Mesendoderm (in vitro differentiated cells): ENCODE results near the gene MYO18B.

Experiments
- DNase-seq: peaks from one replicate; pipeline ENCODE4 v3.0.0; 2013
- H2AK5ac ChIP-seq: 2 replicates; pipeline ENCODE4 v1.6.1; 2013; ENCODE audit warnings: low read length, inconsistent platforms
- H2BK120ac ChIP-seq: 2 replicates; pipeline ENCODE4 v1.6.1; 2013; ENCODE audit warnings: low read depth, mild to moderate bottlenecking, low read length, moderate library complexity, mixed read lengths
- H2BK15ac ChIP-seq: replicated peaks from 2 replicates; pipeline ENCODE4 v1.6.1; 2013; ENCODE audit warnings: low read depth, mild to moderate bottlenecking, moderate library complexity
- H2BK5ac ChIP-seq: 2 replicates; pipeline ENCODE4 v1.6.1; 2013; ENCODE audit warnings: low read length, inconsistent platforms
- H3K18ac ChIP-seq: 2 replicates; pipeline ENCODE4 v1.6.1; 2013; ENCODE audit warnings: mild to moderate bottlenecking, low read length, mixed read lengths
- H3K23ac ChIP-seq: one replicate; pipeline ENCODE4 v1.6.1; 2013; ENCODE audit warnings: low read length
- H3K27ac ChIP-seq: 2 replicates; pipeline ENCODE4 v1.5.1; 2013; ENCODE audit warnings: low read depth, mild to moderate bottlenecking, inconsistent platforms, low read length, moderate library complexity
- H3K27me3 ChIP-seq: 2 replicates; pipeline ENCODE4 v1.6.1; 2013; ENCODE audit warnings: low read length, control low read depth, mild to moderate bottlenecking, inconsistent platforms; ENCODE audit not compliant: insufficient read depth, poor library complexity
- H3K36me3 ChIP-seq: 2 replicates; pipeline ENCODE4 v1.6.1; 2013; ENCODE audit warnings: low read length, inconsistent platforms; ENCODE audit not compliant: control insufficient read depth, insufficient read depth
- H3K4ac ChIP-seq: one replicate; pipeline ENCODE4 v1.6.1; 2013; ENCODE audit warnings: low read depth, mild to moderate bottlenecking, low read length, moderate library complexity
- H3K4me1 ChIP-seq: 2 replicates; pipeline ENCODE4 v1.6.1; 2013; ENCODE audit warnings: low read depth, low read length, inconsistent platforms; ENCODE audit not compliant: control insufficient read depth
- H3K4me2 ChIP-seq: 2 replicates; pipeline ENCODE4 v1.6.1; 2013; ENCODE audit warnings: low read length
- H3K4me3 ChIP-seq: 2 replicates; pipeline ENCODE4 v1.5.1; 2013; ENCODE audit warnings: mild to moderate bottlenecking, low read length
- H3K56ac ChIP-seq: one replicate; pipeline ENCODE4 v1.6.1; 2013; ENCODE audit warnings: low read length
- H3K79me1 ChIP-seq: 2 replicates; pipeline ENCODE4 v1.6.1; 2013; ENCODE audit warnings: low read length, inconsistent platforms
- H3K79me2 ChIP-seq: 2 replicates; pipeline ENCODE4 v1.6.1; 2013; ENCODE audit warnings: mild to moderate bottlenecking, low read length; ENCODE audit not compliant: control insufficient read depth, insufficient read depth
- H3K9ac ChIP-seq: 2 replicates; pipeline ENCODE4 v1.6.1; 2013; ENCODE audit warnings: low read length, inconsistent platforms
- H4K5ac ChIP-seq: one replicate; pipeline ENCODE4 v1.6.1; 2013; ENCODE audit warnings: low read length
- H4K8ac ChIP-seq: one replicate; pipeline ENCODE4 v1.6.1; 2013; ENCODE audit warnings: low read depth, mild to moderate bottlenecking, control low read depth, low read length, moderate library complexity
- WGBS: extraction: QIAGEN DNeasy Blood & Tissue Kit; methylation state at CpG from one replicate; pipeline ENCODE4 v1.1.7; 2013; ENCODE audit warnings: low lambda C conversion rate, missing lambda C conversion rate; ENCODE audit not compliant: insufficient coverage; ENCODE audit errors: extremely low coverage; 5-methylcytosine and 5-hydroxymethylcytosine counted together

MYO18B gene

DNA sequence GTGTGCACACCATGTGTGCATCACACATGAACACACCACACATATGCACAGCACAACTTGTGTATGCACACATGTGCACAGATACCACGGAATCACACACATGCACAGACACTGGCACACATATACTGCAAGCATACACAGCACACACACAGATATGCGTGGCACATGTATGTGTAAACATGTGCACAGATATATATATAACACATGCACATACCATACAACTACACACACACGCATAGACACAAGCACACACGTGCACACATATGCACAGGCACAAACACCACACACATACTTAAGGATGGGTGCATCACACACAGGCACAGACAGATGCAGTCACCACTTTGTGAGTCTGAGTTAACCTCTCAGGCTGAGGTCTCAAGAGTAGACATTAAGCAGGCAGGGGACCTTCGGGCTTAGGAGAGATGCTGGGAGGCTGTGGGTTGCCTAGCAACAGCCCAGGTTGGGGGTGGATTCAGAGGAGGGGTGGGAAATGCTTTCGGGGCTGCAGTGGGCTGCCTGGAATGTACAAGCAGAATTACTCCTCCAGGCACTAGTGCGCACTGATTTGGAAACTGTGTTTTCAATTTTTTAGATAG lies 82.9 kb downstream of the MYO18B start:
- Histone ChIP-seq H4K5ac (no peak overlapping the region), H3K79me1 (no peaks in the 10 kb centered on the region), H3K36me3 (no peaks in the 10 kb centered on the region), H3K79me2 (no peaks in the 10 kb centered on the region), H3K18ac (no peak overlapping the region), H2BK120ac (no peak overlapping the region), H4K8ac (no peak overlapping the region), H3K27ac (no peak overlapping the region), H3K56ac (no peak overlapping the region), H2AK5ac (no peak overlapping the region), H3K4ac (no peak overlapping the region), H3K4me2 (no peak overlapping the region), H3K4me3 (no peak overlapping the region), H3K9ac (no peak overlapping the region), H3K23ac (no peak overlapping the region), H2BK5ac (no peak overlapping the region), H3K27me3 (no peaks in the 10 kb centered on the region), H3K4me1 (no peaks in the 10 kb centered on the region), H2BK15ac (no peak overlapping the region)
- no CpG with 5 or more reads among the region's 7 CpGs for WGBS
- no peak for DNase-seq

DNA sequence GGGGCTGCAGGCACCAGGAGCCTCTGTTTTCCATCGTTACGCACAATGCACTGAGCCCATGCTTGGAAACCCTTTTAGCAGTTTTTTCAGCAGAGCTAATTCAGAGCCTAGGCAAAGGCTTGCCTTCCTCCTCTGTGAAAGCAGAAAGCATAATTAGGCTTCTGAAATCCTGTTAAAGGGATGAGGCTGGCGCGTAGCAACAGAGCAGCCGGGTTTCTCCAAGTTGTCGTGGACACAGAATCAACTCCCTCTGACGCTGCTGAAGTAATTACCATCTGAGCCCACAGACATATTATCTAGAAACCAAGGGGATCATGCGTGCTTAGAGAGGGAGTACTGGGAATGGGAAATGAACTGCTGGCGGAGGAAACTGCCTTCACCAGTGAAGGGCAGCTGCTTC lies 85.4 kb downstream of the MYO18B start:
- no peak overlapping the region for H3K23ac ChIP-seq
- no peak overlapping the region for H2BK120ac ChIP-seq
- H3K4ac ChIP-seq: no peak overlapping the region
- no peak overlapping the region for H2BK5ac ChIP-seq
- no peak overlapping the region for H3K27ac ChIP-seq
- no peak overlapping the region for H4K5ac ChIP-seq
- H3K56ac ChIP-seq: no peak overlapping the region
- H3K79me2 ChIP-seq: no peaks in the 10 kb centered on the region
- no peak overlapping the region for H2AK5ac ChIP-seq
- no peak overlapping the region for H2BK15ac ChIP-seq
- H3K4me1 ChIP-seq: no peaks in the 10 kb centered on the region
- no peak overlapping the region for H4K8ac ChIP-seq
- no peak overlapping the region for H3K9ac ChIP-seq
- DNase-seq: no peak
- H3K27me3 ChIP-seq: no peaks in the 10 kb centered on the region
- WGBS: no CpG with 5 or more reads among the region's 9 CpGs
- no peaks in the 10 kb centered on the region for H3K36me3 ChIP-seq
- no peak overlapping the region for H3K4me3 ChIP-seq
- no peak overlapping the region for H3K18ac ChIP-seq
- H3K4me2 ChIP-seq: no peak overlapping the region
- H3K79me1 ChIP-seq: no peaks in the 10 kb centered on the region

DNA sequence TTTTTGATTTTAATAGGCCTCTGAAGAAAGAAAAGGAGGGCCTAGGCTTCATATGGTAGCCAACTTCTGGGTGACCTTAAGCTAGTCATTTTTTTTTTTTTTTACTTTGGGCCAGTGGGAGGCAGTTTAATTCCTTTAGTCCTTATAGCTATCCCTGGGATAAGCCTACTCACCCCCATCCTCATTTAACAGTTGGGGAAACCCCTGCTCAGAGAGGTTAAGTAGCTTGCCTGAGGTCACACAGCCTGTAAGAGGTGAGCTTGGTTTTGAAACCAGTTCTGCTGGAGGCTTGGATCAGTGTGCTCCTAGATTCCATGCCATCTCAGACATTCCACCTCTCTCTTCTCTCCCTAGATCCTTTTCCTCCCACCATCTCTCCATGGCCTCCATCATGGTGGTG lies 86.4 kb downstream of the MYO18B start:
- no peaks in the 10 kb centered on the region for H3K36me3 ChIP-seq
- H2BK15ac ChIP-seq: no peak overlapping the region
- H2BK5ac ChIP-seq: no peak overlapping the region
- H3K56ac ChIP-seq: no peak overlapping the region
- H3K27me3 ChIP-seq: no peaks in the 10 kb centered on the region
- H3K4me3 ChIP-seq: no peak overlapping the region
- no peak overlapping the region for H3K27ac ChIP-seq
- no peaks in the 10 kb centered on the region for H3K79me2 ChIP-seq
- no peak overlapping the region for H3K4me2 ChIP-seq
- no peak overlapping the region for H2AK5ac ChIP-seq
- H3K23ac ChIP-seq: no peak overlapping the region
- H4K8ac ChIP-seq: no peak overlapping the region
- H4K5ac ChIP-seq: no peak overlapping the region
- H3K79me1 ChIP-seq: no peaks in the 10 kb centered on the region
- DNase-seq: no peak
- no peak overlapping the region for H3K18ac ChIP-seq
- H3K4me1 ChIP-seq: no peaks in the 10 kb centered on the region
- no peak overlapping the region for H3K9ac ChIP-seq
- no peak overlapping the region for H3K4ac ChIP-seq
- H2BK120ac ChIP-seq: no peak overlapping the region

DNA sequence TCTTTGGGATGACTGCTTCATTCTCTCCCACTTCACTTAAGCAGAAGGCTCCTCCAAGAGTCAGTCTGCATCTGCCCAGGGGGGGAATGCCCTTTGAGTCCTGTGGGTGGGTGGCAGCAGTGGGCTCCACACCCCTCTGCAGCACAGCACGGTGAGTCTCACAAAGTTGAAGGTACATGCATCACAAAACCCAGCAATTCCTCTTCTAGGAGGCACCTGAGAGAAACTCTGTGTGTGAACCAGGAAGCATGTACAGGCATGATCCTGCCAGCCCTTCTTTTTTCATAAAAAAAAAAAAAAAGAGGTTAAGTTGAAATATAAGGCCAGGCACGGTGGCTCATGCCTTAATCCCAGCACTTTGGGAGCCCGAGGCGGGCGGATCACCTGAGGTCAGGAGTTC lies 87.2 kb downstream of the MYO18B start:
- Histone ChIP-seq H4K5ac (no peak overlapping the region), H2AK5ac (no peak overlapping the region), H3K9ac (no peak overlapping the region), H3K27ac (no peak overlapping the region), H3K79me2 (no peaks in the 10 kb centered on the region), H2BK5ac (no peak overlapping the region), H2BK120ac (no peak overlapping the region), H2BK15ac (no peak overlapping the region), H3K56ac (no peak overlapping the region), H3K27me3 (no peaks in the 10 kb centered on the region), H4K8ac (no peak overlapping the region), H3K18ac (no peak overlapping the region), H3K23ac (no peak overlapping the region), H3K36me3 (no peaks in the 10 kb centered on the region), H3K4me3 (no peak overlapping the region), H3K4me1 (no peaks in the 10 kb centered on the region), H3K4ac (no peak overlapping the region), H3K79me1 (no peaks in the 10 kb centered on the region), H3K4me2 (no peak overlapping the region)
- DNase-seq: no peak
- no CpG with 5 or more reads among the region's 5 CpGs for WGBS

DNA sequence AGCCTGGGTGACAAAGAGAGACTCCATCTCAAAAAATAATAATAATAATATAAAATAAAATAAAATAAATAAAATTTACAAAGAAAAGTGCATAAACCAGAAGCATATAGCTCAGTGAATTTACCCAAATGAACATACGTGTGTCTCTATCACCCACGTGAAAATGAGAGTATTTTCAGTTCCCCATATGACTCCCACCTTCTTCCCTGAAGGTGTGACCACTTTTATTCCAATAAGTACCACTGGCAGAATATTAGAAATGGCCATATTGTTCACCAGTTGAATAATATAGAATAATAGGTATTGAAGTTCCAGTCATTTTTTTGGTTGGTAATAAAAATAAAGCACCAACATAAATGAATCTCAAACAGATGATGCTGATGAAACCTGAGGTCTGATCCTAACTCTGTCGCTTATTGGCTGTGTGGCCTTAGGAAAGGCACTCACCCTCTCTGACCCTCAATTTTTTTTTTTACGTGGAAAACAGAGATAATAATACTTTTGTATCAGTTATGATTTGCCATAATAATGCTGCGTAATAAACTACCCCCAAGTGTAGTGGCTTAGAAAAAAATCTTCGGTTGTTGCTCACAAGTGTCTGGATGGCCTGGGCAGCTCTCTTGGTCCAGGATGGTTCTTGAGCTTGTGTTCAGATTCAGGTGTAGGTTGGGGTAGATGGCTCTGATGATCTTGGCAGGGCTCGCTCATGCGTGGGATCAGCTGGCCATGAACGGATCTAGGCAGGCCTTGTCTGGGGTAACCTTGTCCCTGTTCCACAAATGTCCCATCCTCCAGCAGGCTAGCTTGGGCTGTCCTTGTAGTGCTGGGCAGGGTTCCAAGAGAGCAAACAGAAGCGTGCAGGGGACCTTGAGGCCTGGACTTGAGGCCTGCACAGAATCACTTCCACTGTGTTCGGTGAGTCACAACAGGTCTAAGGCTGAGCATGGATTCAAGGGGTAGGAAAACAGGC lies 88.1 kb downstream of the MYO18B start:
- Histone ChIP-seq H4K5ac (no peak overlapping the region), H3K4me3 (no peak overlapping the region)

More for the DNA sequence above, 88.1 kb downstream of the MYO18B start:
- Histone ChIP-seq H3K56ac (no peak overlapping the region), H3K4ac (no peak overlapping the region), H2AK5ac (no peak overlapping the region), H3K27me3 (no peaks in the 10 kb centered on the region), H3K36me3 (no peaks in the 10 kb centered on the region), H2BK15ac (no peak overlapping the region), H4K8ac (no peak overlapping the region), H3K4me1 (no peaks in the 10 kb centered on the region), H3K79me2 (no peaks in the 10 kb centered on the region), H2BK5ac (no peak overlapping the region), H3K27ac (no peak overlapping the region), H3K4me2 (no peak overlapping the region), H2BK120ac (no peak overlapping the region), H3K79me1 (no peaks in the 10 kb centered on the region), H3K18ac (no peak overlapping the region), H3K23ac (no peak overlapping the region), H3K9ac (no peak overlapping the region)
- no peak for DNase-seq
- WGBS: no CpG with 5 or more reads among the region's 11 CpGs
